PC-3 (cell line): Measurements from ENCODE around the gene TCEAL3. TPM values are rescaled to one million over a fixed set of nuclear protein-coding genes. Genes with fewer than 3 reads are reported as not detected.

Experiments used
- ATAC-seq: fragments of 200-7000 bp; cut with Tn5 transposase; 2 replicates; pipeline ENCODE4 v1.9.1; 2020; ENCODE audit warnings: mild to moderate bottlenecking, moderate library complexity
- BruUV-seq: library from RNA; stranded (reverse); fragments of 400-500 nt; replicated peaks from 2 replicates; lab custom pipeline; 2021; lab: Mats Ljungman, UMichigan
- CTCF ChIA-PET: fragments of 300-600 bp; sonication (Branson Sonifier 250); formaldehyde crosslinking; loops from one replicate; lab custom pipeline; 2022; ENCODE audit warnings: antibody characterized with exemption; lab: Charles Lee
- POLR2A ChIA-PET: fragments of 300-600 bp; sonication (Branson Sonifier 250); formaldehyde crosslinking; loops from one replicate; lab custom pipeline; 2022; ENCODE audit warnings: antibody characterized with exemption; ENCODE audit not compliant: unreplicated experiment; lab: Charles Lee
- DNase-seq: peaks from one replicate; pipeline ENCODE4 v3.0.0-alpha.2; 2015
- H2AFZ ChIP-seq: fragments of 300-600 bp; sonication (generic); 2 replicates; pipeline ENCODE4 v1.6.0; 2016; ENCODE audit warnings: antibody characterized with exemption, low read length
- H3F3A ChIP-seq: fragments of 300-600 bp; sonication (generic); one replicate; pipeline ENCODE4 v1.6.0; 2017; ENCODE audit warnings: antibody characterized with exemption, low read length, control low read depth, mild to moderate bottlenecking; ENCODE audit not compliant: unreplicated experiment
- H3K27ac ChIP-seq: fragments of 300-600 bp; sonication (generic); 2 replicates; pipeline ENCODE4 v1.5.1; 2016; ENCODE audit warnings: mild to moderate bottlenecking, low read length
- H3K27me3 ChIP-seq: fragments of 300-600 bp; sonication (generic); 2 replicates; pipeline ENCODE4 v1.6.1; 2016; ENCODE audit warnings: low read length, mixed read lengths
- H3K36me3 ChIP-seq: fragments of 300-600 bp; sonication (generic); 2 replicates; pipeline ENCODE4 v1.6.1; 2016; ENCODE audit warnings: low read depth, mixed run types, low read length, mixed read lengths
- H3K4me1 ChIP-seq: fragments of 300-600 bp; sonication (generic); 2 replicates; pipeline ENCODE4 v1.5.1; 2016; ENCODE audit warnings: low read length; ENCODE audit not compliant: insufficient read depth
- H3K4me2 ChIP-seq: fragments of 300-600 bp; sonication (generic); 2 replicates; pipeline ENCODE4 v1.6.0; 2016; ENCODE audit warnings: low read length
- H3K4me3 ChIP-seq: fragments of 300-600 bp; sonication (generic); 2 replicates; pipeline ENCODE4 v1.5.1; 2016; ENCODE audit warnings: mild to moderate bottlenecking, low read length, mixed read lengths
- H3K79me2 ChIP-seq: fragments of 300-600 bp; sonication (generic); 2 replicates; pipeline ENCODE4 v1.6.1; 2017; ENCODE audit warnings: low read length, mixed read lengths
- H3K9ac ChIP-seq: fragments of 300-600 bp; sonication (generic); 2 replicates; pipeline ENCODE4 v1.6.0; 2016; ENCODE audit warnings: mild to moderate bottlenecking, low read length
- H3K9me2 ChIP-seq: fragments of 300-600 bp; sonication (generic); replicated peaks from 2 replicates; pipeline ENCODE4 v1.6.1; 2016; ENCODE audit warnings: mixed run types, low read length, mixed read lengths
- H3K9me3 ChIP-seq: fragments of 300-600 bp; sonication (generic); 2 replicates; pipeline ENCODE4 v1.6.1; 2016; ENCODE audit warnings: low read length, mixed read lengths
- H4K20me1 ChIP-seq: fragments of 300-600 bp; sonication (generic); 2 replicates; pipeline ENCODE4 v1.6.1; 2016; ENCODE audit warnings: low read length, mixed read lengths
- EZH2 ChIP-seq: fragments of 300-600 bp; sonication (generic); IDR thresholded peaks from one replicate; pipeline ENCODE4 v1.6.1; 2017; ENCODE audit warnings: antibody characterized with exemption, mild to moderate bottlenecking, low read length; ENCODE audit not compliant: unreplicated experiment
- EZH2phosphoT487 ChIP-seq: fragments of 300-600 bp; sonication (generic); IDR thresholded peaks from 2 replicates; pipeline ENCODE4 v1.6.1; 2018; ENCODE audit warnings: mild to moderate bottlenecking, antibody characterized with exemption, low read length, borderline replicate concordance
- intact Hi-C: fragments of 100-400 bp; cut with micrococcal nuclease; formaldehyde crosslinking; loops from 2 replicates; pipeline ENCODE4 v1.9.0; 2023
- total RNA-seq: library from RNA; depleted of rRNA; stranded (reverse); fragments of >200 nt; gene quantifications from 2 replicates; pipeline ENCODE4 v1.2.3, GENCODE V29; 2014
- TF ChIP-seq, protein P1 (sequence below): fragments of 300-600 bp; sonication (generic); conservative IDR thresholded peaks from 2 replicates; pipeline ENCODE4 v1.5.1; 2017; ENCODE audit warnings: antibody characterized with exemption, low read depth, mild to moderate bottlenecking, low read length

Gene TCEAL3
- total RNA-seq, 1 experiment from 2014 or later: 18.3 TPM

DNA sequence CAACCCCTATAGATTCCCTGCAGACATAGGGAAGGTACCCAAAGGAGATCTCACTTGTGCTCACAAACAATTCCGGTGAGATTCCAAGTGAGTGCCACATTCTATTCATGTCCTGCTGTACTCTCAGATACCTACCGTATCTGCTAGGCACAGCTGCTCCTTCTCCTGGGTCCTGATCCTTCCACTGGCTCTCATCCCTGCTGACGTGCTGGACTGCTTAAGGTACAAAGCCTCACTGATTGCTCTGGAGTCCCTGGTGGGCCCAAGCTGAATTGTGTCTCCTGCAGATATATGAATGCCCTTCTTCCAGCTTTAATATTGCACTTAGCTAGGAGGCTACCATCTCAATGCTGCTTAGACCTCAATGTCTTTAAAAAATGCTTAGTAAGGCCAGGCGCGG is 23.4 kb downstream of the TCEAL3 start:
- CTCF ChIA-PET: no interaction called here
- no peaks in the 10 kb centered on the region for H4K20me1 ChIP-seq
- ATAC-seq (no peak), DNase-seq (no peak)
- no peaks in the 10 kb centered on the region for H3K36me3 ChIP-seq
- peaks cover 31% of the 10 kb centered on the region for H3K4me1 ChIP-seq
- no TSS peak for BruUV-seq
- H3K27ac ChIP-seq: no peak overlapping the region
- POLR2A ChIA-PET: no interaction called here
- H2AFZ ChIP-seq: no peak overlapping the region
- H3K9me3 ChIP-seq: no peaks in the 10 kb centered on the region
- H3K4me2 ChIP-seq: peak overlapping the region; percentile 98
- H3F3A ChIP-seq: no peaks in the 10 kb centered on the region
- no peak for TF ChIP-seq EZH2
- TF ChIP-seq, protein P1, sequence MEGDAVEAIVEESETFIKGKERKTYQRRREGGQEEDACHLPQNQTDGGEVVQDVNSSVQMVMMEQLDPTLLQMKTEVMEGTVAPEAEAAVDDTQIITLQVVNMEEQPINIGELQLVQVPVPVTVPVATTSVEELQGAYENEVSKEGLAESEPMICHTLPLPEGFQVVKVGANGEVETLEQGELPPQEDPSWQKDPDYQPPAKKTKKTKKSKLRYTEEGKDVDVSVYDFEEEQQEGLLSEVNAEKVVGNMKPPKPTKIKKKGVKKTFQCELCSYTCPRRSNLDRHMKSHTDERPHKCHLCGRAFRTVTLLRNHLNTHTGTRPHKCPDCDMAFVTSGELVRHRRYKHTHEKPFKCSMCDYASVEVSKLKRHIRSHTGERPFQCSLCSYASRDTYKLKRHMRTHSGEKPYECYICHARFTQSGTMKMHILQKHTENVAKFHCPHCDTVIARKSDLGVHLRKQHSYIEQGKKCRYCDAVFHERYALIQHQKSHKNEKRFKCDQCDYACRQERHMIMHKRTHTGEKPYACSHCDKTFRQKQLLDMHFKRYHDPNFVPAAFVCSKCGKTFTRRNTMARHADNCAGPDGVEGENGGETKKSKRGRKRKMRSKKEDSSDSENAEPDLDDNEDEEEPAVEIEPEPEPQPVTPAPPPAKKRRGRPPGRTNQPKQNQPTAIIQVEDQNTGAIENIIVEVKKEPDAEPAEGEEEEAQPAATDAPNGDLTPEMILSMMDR: no peak
- TF ChIP-seq EZH2phosphoT487: no peak
- H3K9ac ChIP-seq: no peak overlapping the region
- H3K9me2 ChIP-seq: no peaks in the 10 kb centered on the region
- peaks cover 45% of the 10 kb centered on the region for H3K79me2 ChIP-seq
- intact Hi-C loops: no loop called here
- peak overlapping the region; percentile 96; the same call in 1 of the 2 replicates for H3K4me3 ChIP-seq
- H3K27me3 ChIP-seq: no peaks in the 10 kb centered on the region

DNA sequence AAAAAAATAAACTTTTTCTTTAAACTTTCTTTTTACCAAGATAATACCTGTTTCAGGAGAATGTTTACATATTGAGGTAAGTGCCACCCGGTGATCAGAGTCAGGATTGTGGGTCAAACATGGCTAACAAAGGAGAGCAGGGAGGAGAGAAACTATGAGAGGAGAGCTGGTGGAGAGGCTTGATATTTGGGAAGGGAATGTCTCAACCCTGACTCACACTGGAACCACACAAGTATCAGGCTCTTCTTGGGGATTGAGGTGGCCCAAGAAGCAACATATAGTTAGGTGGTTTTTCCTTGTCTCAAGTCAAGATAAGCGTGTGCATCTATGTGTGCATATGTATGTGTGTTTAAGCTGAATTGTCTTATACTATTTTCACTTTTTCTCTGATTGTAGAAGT is 27.7 kb downstream of the TCEAL3 start:
- Histone ChIP-seq H3F3A (no peaks in the 10 kb centered on the region), H3K27ac (peak overlapping the region; percentile 14), H3K9me2 (no peaks in the 10 kb centered on the region), H2AFZ (peak overlapping the region; percentile 7; the same call in 1 of the 2 replicates), H3K9ac (no peak overlapping the region), H3K4me1 (peaks cover 49% of the 10 kb centered on the region), H3K4me2 (0 out of 2 replicates have a peak overlapping the region, but pooled peaks have one; percentile 13), H3K79me2 (0 out of 2 replicates have a peak, but pooled peaks cover 7% of the 10 kb centered on the region), H3K9me3 (no peaks in the 10 kb centered on the region), H3K27me3 (no peaks in the 10 kb centered on the region), H3K36me3 (no peaks in the 10 kb centered on the region), H4K20me1 (no peaks in the 10 kb centered on the region), H3K4me3 (no peak overlapping the region)
- TF ChIP-seq EZH2 (no peak), EZH2phosphoT487 (no peak)
- TF ChIP-seq, protein P1: no peak
- intact Hi-C loops: loop anchor here (5.0 kb wide), 1 partner anchor 37 kb away; no protein-coding TSS in a partner anchor
- ATAC-seq (no peak), DNase-seq (peak; percentile 55)
- POLR2A ChIA-PET: no interaction called here
- no TSS peak for BruUV-seq
- CTCF ChIA-PET: no interaction called here

DNA sequence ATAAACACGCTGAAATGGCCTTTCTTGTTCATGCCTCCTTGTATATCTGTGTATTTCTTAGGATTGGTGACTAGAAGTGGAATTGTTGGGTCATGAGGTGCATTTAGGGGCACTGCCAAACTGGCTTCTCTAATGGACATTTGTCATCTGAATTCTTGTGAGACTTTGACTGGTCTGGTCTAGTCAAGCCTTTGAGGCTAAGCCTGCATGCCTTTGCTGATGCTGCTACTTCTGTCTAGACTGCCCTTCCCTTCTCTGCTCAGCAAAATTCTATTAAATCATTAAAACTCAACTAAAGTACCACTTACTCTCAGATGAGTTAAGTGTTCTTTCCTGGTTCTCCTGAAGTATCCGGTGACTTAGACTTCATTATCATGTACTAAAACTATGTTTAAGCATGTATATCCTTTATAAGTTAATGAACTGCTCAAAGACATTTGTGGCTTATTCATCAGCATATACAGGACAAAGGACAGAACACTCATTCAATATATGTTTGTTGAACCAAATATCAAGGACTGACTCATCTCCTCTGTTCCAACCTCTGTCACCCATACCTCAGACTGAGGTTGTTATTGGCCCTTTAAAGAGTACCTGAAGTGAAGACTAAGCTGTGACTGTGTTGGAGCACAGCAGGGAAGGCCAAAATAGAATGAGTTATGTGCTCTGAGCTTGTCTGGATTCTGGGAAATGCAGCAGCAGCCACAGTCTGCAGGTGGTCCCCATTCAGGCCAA is 30.0 kb downstream of the TCEAL3 start:
- Histone ChIP-seq H3K27me3 (no peaks in the 10 kb centered on the region), H3K9me3 (no peaks in the 10 kb centered on the region), H3F3A (no peaks in the 10 kb centered on the region), H3K4me1 (peaks cover 60% of the 10 kb centered on the region), H3K36me3 (no peaks in the 10 kb centered on the region), H3K9me2 (no peaks in the 10 kb centered on the region), H3K4me3 (peak overlapping the region; percentile 0; the same call in 1 of the 2 replicates), H3K27ac (peak overlapping the region; percentile 91), H3K79me2 (no peaks in the 10 kb centered on the region), H4K20me1 (no peaks in the 10 kb centered on the region), H2AFZ (no peak overlapping the region), H3K9ac (peak overlapping the region; percentile 81), H3K4me2 (peak overlapping the region; percentile 72)
- peak; percentile 89 for DNase-seq
- intact Hi-C loops: loop anchor here (2.0 to 5.0 kb wide), 3 partner anchors 19 to 49 kb away; partner anchors contain the start of gene MORF4L2
- CTCF ChIA-PET: interaction anchor here (0.7 kb wide), 1 partner anchor 8 kb away, joined by 8 read pairs; no protein-coding TSS in a partner anchor
- BruUV-seq: TSS peak; percentile 46
- peak; percentile 91 for ATAC-seq
- POLR2A ChIA-PET: no interaction called here
- TF ChIP-seq EZH2phosphoT487 (no peak), EZH2 (no peak)
- TF ChIP-seq, protein P1: no peak
